Measurements from ENCODE around the gene PUM2.

- TF ChIP-seq POLR2A (IDR thresholded peaks at IDR 0.05) (no peak), CTCF (IDR thresholded peaks at IDR 0.05) (no peak), EP300 (IDR thresholded peaks at IDR 0.05) (no peak)
Measured at GRCh38 chr2:20205915-20206524, 144.6 kb downstream of the PUM2 start.
